GM12878 (cell line): ENCODE results near the gene RPS2. TPM values are rescaled to one million over a fixed set of nuclear protein-coding genes. Genes with fewer than 3 reads are reported as not detected.

Source experiments
- BHLHE40 ChIP-seq, 2 experiments: fragments of 450-650 bp in 1 of 2; IDR thresholded peaks; 2 replicates each; pipeline ENCODE4 v1.6.1; 2011 to 2017; ENCODE audit warnings: low read depth in 2 of 2, borderline replicate concordance in 1 of 2, improper control_type of control experiment in 1 of 2, low read length in 1 of 2, mild to moderate bottlenecking in 1 of 2
- BRCA1 ChIP-seq: IDR thresholded peaks from 2 replicates; pipeline ENCODE4 v1.6.1; 2011; ENCODE audit warnings: low read depth, low read length, improper control_type of control experiment
- CREB1 ChIP-seq: IDR thresholded peaks from 2 replicates; pipeline ENCODE4 v1.6.1; 2012; ENCODE audit warnings: low read depth, mild to moderate bottlenecking, inconsistent platforms
- EGR1 ChIP-seq, 2 experiments: IDR thresholded peaks; 1 replicate in 1 of 2; 2 replicates in 1 of 2; pipeline ENCODE4 v1.6.1; 2011 to 2012; ENCODE audit warnings: low read depth in 2 of 2, low read length in 2 of 2, borderline replicate concordance in 1 of 2, mild to moderate bottlenecking in 1 of 2, moderate library complexity in 1 of 2
- GABPA ChIP-seq: IDR thresholded peaks from 2 replicates; pipeline ENCODE4 v1.6.1; 2014; ENCODE audit warnings: antibody characterized with exemption, low read depth, mild to moderate bottlenecking, inconsistent platforms
- GATAD2B ChIP-seq: fragments of 450-650 bp; conservative IDR thresholded peaks from 2 replicates; pipeline ENCODE4 v1.6.1; 2017; ENCODE audit warnings: low read depth, mild to moderate bottlenecking, moderate library complexity
- HDGF ChIP-seq: fragments of 450-650 bp; IDR thresholded peaks from 2 replicates; pipeline ENCODE4 v1.6.1; 2016; ENCODE audit warnings: antibody characterized with exemption
- IKZF2 ChIP-seq, 2 experiments: fragments of 450-650 bp; IDR thresholded peaks; 2 replicates each; pipeline ENCODE4 v1.6.1; 2017; ENCODE audit warnings: mild to moderate bottlenecking in 2 of 2, moderate library complexity in 2 of 2
- LARP7 ChIP-seq: fragments of 450-650 bp; IDR thresholded peaks from 2 replicates; pipeline ENCODE4 v1.6.1; 2017; ENCODE audit warnings: mild to moderate bottlenecking
- PML ChIP-seq: IDR thresholded peaks from 2 replicates; pipeline ENCODE4 v1.6.1; 2012; ENCODE audit warnings: low read length, inconsistent platforms
- SMAD5 ChIP-seq: IDR thresholded peaks from 2 replicates; pipeline ENCODE4 v1.6.1; 2016; ENCODE audit warnings: antibody characterized with exemption, low read depth
- SREBF2 ChIP-seq: IDR thresholded peaks from 2 replicates; pipeline ENCODE4 v1.6.1; 2012; ENCODE audit warnings: mild to moderate bottlenecking, low read length
- TARDBP ChIP-seq: IDR thresholded peaks from 2 replicates; pipeline ENCODE4 v1.6.1; 2016; ENCODE audit warnings: borderline replicate concordance
- TCF3 ChIP-seq: IDR thresholded peaks from 2 replicates; pipeline ENCODE4 v1.6.1; 2012; ENCODE audit warnings: low read depth, mild to moderate bottlenecking, low read length, borderline replicate concordance; ENCODE audit not compliant: insufficient read depth
- ZNF217 ChIP-seq: fragments of 450-650 bp; IDR thresholded peaks from 2 replicates; pipeline ENCODE4 v1.6.1; 2017; ENCODE audit warnings: antibody characterized with exemption, mild to moderate bottlenecking
- polyA plus RNA-seq, 11 experiments: library from polyadenylated mRNA; depleted of rRNA in 4 of 11; unstranded in 6 of 11; stranded (reverse) in 5 of 11; fragments of >200 nt; fragmentation: Nextera tagmentation in 4 of 11; fragmentation: Illumina TruSeq in 1 of 11; extraction: Ambion mirVana in 4 of 11; extraction: Trizol in 1 of 11; gene quantifications; 1 replicate in 1 of 11; 2 replicates in 10 of 11; pipeline versions ENCODE4 v1.2.1 to v1.2.3, GENCODE V29; 2011 to 2016; ENCODE audit warnings: inconsistent platforms in 2 of 11, missing spikeins in 2 of 11, low read depth in 1 of 11
- total RNA-seq, 4 experiments: library from RNA; depleted of rRNA in 3 of 4; stranded (reverse); fragments of >200 nt in 3 of 4; fragmentation: Illumina TruSeq in 1 of 4; extraction: Trizol in 1 of 4; gene quantifications; 2 replicates each; pipeline versions ENCODE4 v1.2.1 to v1.2.3, GENCODE V29; 2013 to 2021
- TF ChIP-seq, protein P1 (sequence below): fragments of 450-650 bp; formaldehyde crosslinking; IDR thresholded peaks from 2 replicates; pipeline ENCODE4 v1.4.0; 2022; ENCODE audit warnings: mild to moderate bottlenecking, moderate library complexity
- TF ChIP-seq, protein P2 (sequence below): fragments of 450-650 bp; IDR thresholded peaks from 2 replicates; pipeline ENCODE4 v1.6.1; 2017; ENCODE audit warnings: mild to moderate bottlenecking, low read depth, inconsistent platforms; ENCODE audit not compliant: poor library complexity, severe bottlenecking
- TF ChIP-seq, protein P3 (sequence below): fragments of 450-650 bp; IDR thresholded peaks from 2 replicates; pipeline ENCODE4 v1.6.1; 2017; ENCODE audit warnings: mild to moderate bottlenecking, moderate library complexity

Gene RPS2
- total and polyA plus RNA-seq, 10 of the 15 experiments (the other 5 are each of a cell fraction or from before 2014, with no cell fraction given) = 1,295 to 7,121 (median 3,933) TPM

DNA sequence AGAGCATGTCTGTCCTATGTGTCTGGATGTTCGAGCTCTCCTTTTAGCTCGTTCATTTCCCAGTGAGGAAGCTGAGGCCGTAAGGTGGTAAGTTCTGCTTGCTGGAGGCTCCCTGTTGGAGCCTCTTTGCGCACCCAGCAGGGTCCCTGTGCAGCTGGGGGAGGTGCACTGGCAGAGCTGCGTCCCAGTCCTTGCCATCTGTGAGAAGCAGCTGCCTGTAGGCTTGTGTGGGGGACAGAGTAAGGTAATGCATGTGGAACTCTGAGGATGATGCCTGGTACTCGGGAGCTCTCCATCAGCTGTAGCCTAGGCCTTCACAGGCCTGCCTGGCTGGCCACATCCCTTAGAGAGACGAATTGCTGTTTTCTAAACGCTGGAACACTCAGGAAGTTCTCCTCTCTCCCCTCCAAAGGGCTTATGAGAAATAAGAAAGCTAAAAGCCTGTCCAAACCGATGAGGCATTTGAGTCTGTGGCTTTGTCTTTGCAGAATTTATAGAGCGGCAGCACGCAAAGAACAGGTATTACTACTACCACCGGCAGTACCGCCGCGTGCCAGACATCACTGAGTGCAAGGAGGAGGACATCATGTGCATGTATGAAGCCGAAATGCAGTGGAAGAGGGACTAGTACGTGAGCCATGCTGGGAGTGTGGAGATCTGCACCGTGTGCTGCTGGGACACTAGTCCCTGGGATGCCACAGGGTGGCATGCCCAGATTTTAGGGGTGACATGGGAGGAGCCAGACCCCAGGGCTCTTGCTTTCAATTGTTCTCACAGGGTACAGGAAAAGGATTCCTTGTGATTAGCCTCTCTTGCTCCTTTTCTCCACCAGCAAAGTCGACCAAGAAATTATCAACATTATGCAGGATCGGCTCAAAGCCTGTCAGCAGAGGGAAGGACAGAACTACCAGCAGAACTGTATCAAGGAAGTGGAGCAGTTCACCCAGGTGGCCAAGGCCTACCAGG is 3.7 kb downstream of the RPS2 start (continued):
- 0 out of 2 replicates have a peak, but pooled peaks have one; percentile 36 for TF ChIP-seq CREB1
- no peak for TF ChIP-seq EGR1 (IDR thresholded peaks at IDR 0.05; ENCODE audit: borderline replicate concordance in 1 of 2, low read depth in 2 of 2, low read length in 2 of 2)
- no peak for TF ChIP-seq GATAD2B
- no peak for TF ChIP-seq SREBF2
- TF ChIP-seq, protein P1, sequence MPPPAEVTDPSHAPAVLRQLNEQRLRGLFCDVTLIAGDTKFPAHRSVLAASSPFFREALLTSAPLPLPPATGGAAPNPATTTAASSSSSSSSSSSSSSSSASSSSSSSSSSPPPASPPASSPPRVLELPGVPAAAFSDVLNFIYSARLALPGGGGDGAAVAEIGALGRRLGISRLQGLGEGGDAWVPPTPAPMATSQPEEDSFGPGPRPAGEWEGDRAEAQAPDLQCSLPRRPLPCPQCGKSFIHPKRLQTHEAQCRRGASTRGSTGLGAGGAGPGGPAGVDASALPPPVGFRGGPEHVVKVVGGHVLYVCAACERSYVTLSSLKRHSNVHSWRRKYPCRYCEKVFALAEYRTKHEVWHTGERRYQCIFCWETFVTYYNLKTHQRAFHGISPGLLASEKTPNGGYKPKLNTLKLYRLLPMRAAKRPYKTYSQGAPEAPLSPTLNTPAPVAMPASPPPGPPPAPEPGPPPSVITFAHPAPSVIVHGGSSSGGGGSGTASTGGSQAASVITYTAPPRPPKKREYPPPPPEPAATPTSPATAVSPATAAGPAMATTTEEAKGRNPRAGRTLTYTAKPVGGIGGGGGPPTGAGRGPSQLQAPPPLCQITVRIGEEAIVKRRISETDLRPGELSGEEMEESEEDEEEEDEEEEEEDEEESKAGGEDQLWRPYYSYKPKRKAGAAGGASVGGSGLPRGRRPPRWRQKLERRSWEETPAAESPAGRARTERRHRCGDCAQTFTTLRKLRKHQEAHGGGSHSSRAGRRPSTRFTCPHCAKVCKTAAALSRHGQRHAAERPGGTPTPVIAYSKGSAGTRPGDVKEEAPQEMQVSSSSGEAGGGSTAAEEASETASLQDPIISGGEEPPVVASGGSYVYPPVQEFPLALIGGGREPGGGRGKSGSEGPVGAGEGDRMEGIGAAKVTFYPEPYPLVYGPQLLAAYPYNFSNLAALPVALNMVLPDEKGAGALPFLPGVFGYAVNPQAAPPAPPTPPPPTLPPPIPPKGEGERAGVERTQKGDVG (CRISPR knock-in tag) = 0 out of 2 replicates have a peak, but pooled peaks have one; percentile 24
- peak; percentile 92 for TF ChIP-seq SMAD5
- no peak for TF ChIP-seq IKZF2 (IDR thresholded peaks at IDR 0.05)
- TF ChIP-seq, protein P2, sequence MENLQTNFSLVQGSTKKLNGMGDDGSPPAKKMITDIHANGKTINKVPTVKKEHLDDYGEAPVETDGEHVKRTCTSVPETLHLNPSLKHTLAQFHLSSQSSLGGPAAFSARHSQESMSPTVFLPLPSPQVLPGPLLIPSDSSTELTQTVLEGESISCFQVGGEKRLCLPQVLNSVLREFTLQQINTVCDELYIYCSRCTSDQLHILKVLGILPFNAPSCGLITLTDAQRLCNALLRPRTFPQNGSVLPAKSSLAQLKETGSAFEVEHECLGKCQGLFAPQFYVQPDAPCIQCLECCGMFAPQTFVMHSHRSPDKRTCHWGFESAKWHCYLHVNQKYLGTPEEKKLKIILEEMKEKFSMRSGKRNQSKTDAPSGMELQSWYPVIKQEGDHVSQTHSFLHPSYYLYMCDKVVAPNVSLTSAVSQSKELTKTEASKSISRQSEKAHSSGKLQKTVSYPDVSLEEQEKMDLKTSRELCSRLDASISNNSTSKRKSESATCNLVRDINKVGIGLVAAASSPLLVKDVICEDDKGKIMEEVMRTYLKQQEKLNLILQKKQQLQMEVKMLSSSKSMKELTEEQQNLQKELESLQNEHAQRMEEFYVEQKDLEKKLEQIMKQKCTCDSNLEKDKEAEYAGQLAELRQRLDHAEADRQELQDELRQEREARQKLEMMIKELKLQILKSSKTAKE = no peak
- TF ChIP-seq TARDBP = peak; percentile 74; the same call in 1 of the 2 replicates
- TF ChIP-seq HDGF = no peak
- TF ChIP-seq PML = peak; percentile 92
- no peak; a peak in 1 of 4 replicates for TF ChIP-seq BHLHE40 (IDR thresholded peaks at IDR 0.05; ENCODE audit: borderline replicate concordance in 1 of 2, low read depth in 2 of 2, low read length in 1 of 2)
- TF ChIP-seq LARP7 = 0 out of 2 replicates have a peak, but pooled peaks have one; percentile 10
- no peak for TF ChIP-seq ZNF217
- no peak for TF ChIP-seq BRCA1
- TF ChIP-seq GABPA = no peak
- peak; percentile 39; the same call in 1 of the 2 replicates for TF ChIP-seq TCF3
- TF ChIP-seq, protein P3, sequence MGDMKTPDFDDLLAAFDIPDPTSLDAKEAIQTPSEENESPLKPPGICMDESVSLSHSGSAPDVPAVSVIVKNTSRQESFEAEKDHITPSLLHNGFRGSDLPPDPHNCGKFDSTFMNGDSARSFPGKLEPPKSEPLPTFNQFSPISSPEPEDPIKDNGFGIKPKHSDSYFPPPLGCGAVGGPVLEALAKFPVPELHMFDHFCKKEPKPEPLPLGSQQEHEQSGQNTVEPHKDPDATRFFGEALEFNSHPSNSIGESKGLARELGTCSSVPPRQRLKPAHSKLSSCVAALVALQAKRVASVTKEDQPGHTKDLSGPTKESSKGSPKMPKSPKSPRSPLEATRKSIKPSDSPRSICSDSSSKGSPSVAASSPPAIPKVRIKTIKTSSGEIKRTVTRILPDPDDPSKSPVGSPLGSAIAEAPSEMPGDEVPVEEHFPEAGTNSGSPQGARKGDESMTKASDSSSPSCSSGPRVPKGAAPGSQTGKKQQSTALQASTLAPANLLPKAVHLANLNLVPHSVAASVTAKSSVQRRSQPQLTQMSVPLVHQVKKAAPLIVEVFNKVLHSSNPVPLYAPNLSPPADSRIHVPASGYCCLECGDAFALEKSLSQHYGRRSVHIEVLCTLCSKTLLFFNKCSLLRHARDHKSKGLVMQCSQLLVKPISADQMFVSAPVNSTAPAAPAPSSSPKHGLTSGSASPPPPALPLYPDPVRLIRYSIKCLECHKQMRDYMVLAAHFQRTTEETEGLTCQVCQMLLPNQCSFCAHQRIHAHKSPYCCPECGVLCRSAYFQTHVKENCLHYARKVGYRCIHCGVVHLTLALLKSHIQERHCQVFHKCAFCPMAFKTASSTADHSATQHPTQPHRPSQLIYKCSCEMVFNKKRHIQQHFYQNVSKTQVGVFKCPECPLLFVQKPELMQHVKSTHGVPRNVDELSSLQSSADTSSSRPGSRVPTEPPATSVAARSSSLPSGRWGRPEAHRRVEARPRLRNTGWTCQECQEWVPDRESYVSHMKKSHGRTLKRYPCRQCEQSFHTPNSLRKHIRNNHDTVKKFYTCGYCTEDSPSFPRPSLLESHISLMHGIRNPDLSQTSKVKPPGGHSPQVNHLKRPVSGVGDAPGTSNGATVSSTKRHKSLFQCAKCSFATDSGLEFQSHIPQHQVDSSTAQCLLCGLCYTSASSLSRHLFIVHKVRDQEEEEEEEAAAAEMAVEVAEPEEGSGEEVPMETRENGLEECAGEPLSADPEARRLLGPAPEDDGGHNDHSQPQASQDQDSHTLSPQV = no peak
